Fibroblast of gingiva (primary cell): ENCODE data around the gene MFN2.

Source experiments
- DNase-seq: peaks from one replicate; pipeline ENCODE4 v3.0.0-alpha.2; 2011; ENCODE audit warnings: low read depth

Gene MFN2

DNA sequence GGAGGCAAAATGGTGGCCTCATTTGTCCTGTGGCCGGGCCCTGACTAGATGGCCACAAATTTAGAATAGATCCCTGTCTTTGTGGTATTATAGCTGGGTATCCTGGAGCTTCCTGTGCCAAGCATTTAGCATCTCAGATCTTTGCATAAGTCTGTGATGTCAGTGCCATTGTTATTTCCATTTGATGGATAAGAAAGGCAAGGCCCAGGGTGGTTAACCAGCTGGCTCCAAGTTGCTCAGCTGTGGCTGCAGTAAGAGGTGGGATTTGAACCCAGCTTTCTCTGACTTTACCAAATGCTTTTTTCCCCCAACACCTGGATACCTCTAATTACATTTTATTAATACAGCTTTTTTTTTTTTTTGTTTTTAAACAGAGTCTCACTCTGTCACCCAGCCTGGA, 71.1 kb downstream of the MFN2 start:
- DNase-seq, result no peak

GRCh38 chr1:12052008-12052573, 71.8 kb downstream of the MFN2 start:
- peak; percentile 71 for DNase-seq

DNA sequence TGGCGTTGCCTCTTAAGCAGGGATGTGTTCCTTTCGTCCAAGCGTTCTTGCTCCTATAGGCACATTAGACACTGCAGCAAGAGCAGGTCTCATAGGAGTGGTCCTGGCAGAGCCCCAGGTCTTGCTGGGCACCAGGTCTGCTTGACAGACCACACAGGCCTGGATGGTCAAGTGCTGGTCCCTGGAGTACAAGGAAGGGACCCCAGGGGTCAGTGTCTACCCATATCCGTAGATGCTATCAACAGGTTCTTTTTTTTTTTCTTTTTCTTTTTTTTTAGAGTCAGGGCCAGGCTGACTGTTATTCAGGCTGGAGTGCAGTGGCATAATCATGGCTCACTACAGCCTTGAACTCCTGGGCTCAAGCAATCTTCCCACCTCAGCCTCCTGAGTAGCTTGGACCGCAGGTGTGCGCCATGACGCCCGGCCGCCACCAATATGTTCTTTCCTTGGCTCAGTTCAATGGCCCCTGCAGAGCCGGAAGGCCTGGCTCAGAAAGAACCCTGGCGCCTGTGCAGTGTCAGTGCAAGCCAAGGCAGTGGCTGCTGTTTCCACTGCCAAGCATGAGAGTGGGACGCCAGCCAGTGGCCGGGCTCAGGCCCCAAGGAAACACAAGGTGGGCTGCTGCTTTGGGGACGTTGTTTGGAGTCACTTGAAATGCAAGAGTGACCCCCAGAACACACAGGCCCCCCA, 72.9 kb downstream of the MFN2 start:
- no peak for DNase-seq

- no peak for DNase-seq
Observed at GRCh38 chr1:12053752-12054548, 73.7 kb downstream of the MFN2 start.

DNA sequence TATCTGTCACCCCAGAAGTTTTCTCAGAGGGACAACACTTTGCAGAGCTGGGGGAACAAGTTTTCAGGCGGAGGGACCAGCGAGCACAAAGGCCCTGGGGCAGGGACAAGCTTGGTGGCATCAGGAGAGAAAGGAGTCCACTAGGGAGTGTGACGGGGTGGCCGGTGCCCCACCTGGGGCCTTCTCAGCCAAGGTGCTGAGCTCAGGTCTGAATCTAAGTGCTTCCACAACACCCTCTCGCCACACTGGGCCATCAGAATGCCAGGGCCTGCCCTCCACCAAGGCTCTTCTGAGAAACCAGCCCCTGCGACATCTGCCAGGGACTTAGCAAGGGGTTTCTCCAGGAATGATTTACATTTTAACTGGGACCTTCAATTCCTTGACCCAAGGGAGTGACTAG, 75.0 kb downstream of the MFN2 start:
- DNase-seq, result no peak

DNA sequence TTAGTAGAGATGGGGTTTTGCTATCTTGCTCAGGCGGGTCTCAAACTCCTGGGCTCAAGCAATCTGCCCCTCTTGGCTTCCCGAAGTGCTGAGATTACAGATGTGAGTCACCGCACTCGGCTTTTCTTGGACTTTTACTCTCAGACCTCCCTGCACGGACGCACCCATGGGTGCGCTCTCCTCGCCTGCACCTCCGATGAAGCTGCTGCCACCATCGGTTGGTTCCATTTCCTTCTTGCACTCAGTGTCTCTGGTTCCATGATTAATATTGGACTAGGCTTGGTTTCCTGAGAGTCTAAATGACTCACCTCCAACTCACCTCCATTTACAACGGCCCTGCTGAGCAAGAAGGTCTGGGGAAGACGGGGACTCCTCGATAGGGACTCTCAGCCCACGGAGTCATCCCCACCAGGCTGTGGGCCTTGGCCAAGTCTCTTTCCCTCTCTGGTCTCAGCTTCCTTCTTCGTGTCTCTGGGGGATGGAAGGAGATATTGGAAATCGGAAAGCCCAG, 76.1 kb downstream of the MFN2 start:
- no peak for DNase-seq

- DNase-seq, result no peak
Observed at GRCh38 chr1:12057382-12057781, 77.1 kb downstream of the MFN2 start.

DNA sequence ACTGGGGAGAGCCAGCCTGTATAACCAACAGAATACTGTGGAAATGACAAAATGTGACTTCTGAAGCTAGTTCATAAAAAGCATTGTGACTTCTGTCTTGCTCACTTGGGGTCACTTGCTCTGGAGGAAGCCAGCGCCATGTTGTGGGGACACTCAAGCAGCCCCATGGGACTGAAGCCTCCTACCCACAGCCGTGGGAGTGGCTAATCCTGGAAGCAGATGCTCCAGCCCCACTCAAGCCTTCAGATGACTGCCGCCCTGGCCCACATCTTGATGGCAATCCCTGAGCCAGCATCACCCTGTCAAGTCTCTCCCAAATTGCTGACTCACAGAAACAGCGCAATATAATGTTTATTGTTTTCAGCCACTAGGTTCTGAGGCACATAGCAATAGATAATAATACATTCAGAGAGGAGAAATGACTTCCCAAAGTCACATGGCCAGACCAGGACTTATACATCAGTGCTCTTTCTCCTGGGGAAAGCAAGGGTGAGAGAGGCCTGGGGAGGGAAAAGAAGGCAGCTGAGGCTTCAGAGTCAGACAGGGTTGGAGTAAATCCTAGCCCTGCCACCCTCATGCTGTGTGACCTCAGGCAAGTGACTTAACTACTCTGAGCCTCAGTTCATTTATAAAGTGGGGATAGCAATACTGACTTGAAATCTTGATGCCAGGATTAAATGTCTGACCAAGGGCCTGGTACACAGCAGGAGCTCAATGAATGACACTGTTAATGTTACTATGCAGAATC, 77.9 kb downstream of the MFN2 start:
- DNase-seq, result no peak

DNA sequence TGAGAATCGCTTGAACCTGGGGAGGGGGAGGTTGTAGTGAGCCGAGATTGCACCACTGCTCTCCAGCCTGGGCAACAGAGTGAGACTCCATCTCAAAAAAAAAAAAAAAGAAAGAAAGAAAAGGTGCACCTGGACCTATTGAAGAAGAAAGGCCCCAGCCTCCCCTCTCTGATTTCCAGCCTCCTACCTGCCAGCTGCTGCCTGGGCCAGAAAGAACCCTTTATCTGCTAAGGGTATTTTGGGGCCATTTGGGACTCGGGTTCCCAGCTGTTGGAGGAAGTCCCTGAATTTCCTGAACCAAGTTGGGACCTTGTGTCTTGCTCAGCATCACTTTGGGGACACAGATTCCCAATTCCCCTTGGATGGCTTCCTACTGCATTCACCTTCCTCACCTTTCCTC, 79.0 kb downstream of the MFN2 start:
- no peak for DNase-seq

- no peak for DNase-seq
Observed at GRCh38 chr1:12059722-12060464, 79.6 kb downstream of the MFN2 start.

GRCh38 chr1:12060500-12060899, 80.3 kb downstream of the MFN2 start:
- no peak for DNase-seq
